ENCODE results near the gene DMRTB1.
"Not testable (repeated sequence)": the region's sequence is repeated elsewhere in the genome, so short reads cannot be mapped to it uniquely, and the experiment has no call there.

The DMRTB1 gene

GRCh38 chr1:53459321-53460175 is at the start of gene DMRTB1:
TSS of gene DMRTB1 (plus strand) at chr1:53459399. CDS start at chr1:53459454, 55 bp downstream.
- DNase-seq, result no peak

- DNase-seq, result no peak
These were observed 49.5 kb upstream of the DMRTB1 start for GRCh38 chr1:53409695-53410094.

- DNase-seq, result peak; percentile 54 to 64
These were observed 49.1 kb upstream of the DMRTB1 start for GRCh38 chr1:53410100-53410541.

GRCh38 chr1:53410701-53411100 is 48.5 kb upstream of the DMRTB1 start:
- no peak for DNase-seq

GRCh38 chr1:53411541-53412152 is 47.6 kb upstream of the DMRTB1 start:
- DNase-seq, result no peak

- no peak for DNase-seq
These were observed 46.7 kb upstream of the DMRTB1 start for GRCh38 chr1:53412285-53413174.

- peak; percentile 32 to 76 for DNase-seq
These were observed 45.8 kb upstream of the DMRTB1 start for GRCh38 chr1:53413175-53414001.

- no peak for DNase-seq
These were observed 44.6 kb upstream of the DMRTB1 start for GRCh38 chr1:53414632-53415031.

- no peak for DNase-seq
These were observed 43.8 kb upstream of the DMRTB1 start for GRCh38 chr1:53415432-53415831.

GRCh38 chr1:53416269-53416813 is 42.9 kb upstream of the DMRTB1 start:
- no peak for DNase-seq

- DNase-seq, result no peak
These were observed 42.1 kb upstream of the DMRTB1 start for GRCh38 chr1:53417074-53417511.

GRCh38 chr1:53419034-53419433 is 40.2 kb upstream of the DMRTB1 start:
- DNase-seq, result no peak

- DNase-seq, result no peak
These were observed 38.9 kb upstream of the DMRTB1 start for GRCh38 chr1:53420341-53420740.

GRCh38 chr1:53421208-53421607 is 38.0 kb upstream of the DMRTB1 start:
- no peak for DNase-seq

GRCh38 chr1:53430261-53430660 is 28.9 kb upstream of the DMRTB1 start:
- DNase-seq, result no peak

GRCh38 chr1:53430779-53431178 is 28.4 kb upstream of the DMRTB1 start:
- no peak for DNase-seq

GRCh38 chr1:53431244-53431643 is 28.0 kb upstream of the DMRTB1 start:
- DNase-seq, result no peak

- DNase-seq, result peak in 1 of 2 donors; percentile 11
These were observed 27.2 kb upstream of the DMRTB1 start for GRCh38 chr1:53431805-53432565.

- DNase-seq, result no peak
These were observed 26.6 kb upstream of the DMRTB1 start for GRCh38 chr1:53432611-53433010.

- not testable (repeated sequence) for DNase-seq
These were observed 24.7 kb upstream of the DMRTB1 start for GRCh38 chr1:53434405-53435007.

- DNase-seq, result no peak
These were observed 24.0 kb upstream of the DMRTB1 start for GRCh38 chr1:53435151-53435550.
